HG02623 (cell line): ENCODE measurements around the gene WDR53.
"Not testable (repeated sequence)": the region's sequence is repeated elsewhere in the genome, so short reads cannot be mapped to it uniquely, and the experiment has no call there.

Source experiments
- ATAC-seq: cut with Tn5 transposase; IDR thresholded peaks from one replicate; pipeline ENCODE4 v1.9.1; 2021; ENCODE audit warnings: moderate library complexity; ENCODE audit not compliant: unreplicated experiment

The WDR53 gene

DNA sequence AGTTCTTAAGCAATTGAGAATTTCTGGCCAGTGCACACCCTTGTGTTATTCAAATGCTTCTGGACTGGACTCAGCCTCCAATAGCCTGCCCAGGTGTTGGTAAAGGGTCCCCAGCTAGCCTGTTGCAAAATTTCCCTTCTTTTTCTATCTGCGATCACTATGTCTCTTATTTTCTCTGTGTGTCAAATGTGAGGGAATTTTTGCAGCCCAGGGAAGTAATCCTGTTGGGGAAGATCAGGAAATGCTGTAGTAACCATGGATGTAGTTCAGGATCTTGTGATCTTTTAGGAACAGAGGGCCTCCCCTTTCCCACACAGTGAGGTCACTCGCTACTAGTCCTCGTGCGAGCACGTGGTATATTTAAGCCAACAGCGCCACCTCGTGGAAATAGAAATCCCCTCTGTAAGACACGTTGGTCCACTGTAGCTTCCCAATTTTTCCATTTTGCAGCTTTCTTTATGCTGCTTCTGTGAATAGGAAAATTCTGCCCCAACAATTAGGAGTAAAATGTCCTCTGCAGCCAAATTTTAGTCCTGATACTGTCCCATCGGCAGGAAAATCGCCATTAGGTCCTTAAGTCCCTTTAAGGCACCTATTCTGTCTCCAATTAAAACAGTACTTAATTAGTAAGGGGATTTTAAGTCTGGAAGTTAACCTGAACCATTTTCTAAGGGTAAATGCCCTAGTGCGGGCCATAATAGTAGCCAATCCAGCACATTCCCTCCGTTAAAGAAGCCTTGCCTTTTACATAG, 49.2 kb downstream of the WDR53 start:
- no peak for ATAC-seq

- no peak for ATAC-seq
These were observed 50.4 kb downstream of the WDR53 start for GRCh38 chr3:196517919-196518318.

- ATAC-seq = no peak
These were observed 51.1 kb downstream of the WDR53 start for GRCh38 chr3:196517162-196517800.

- no peak for ATAC-seq
These were observed 53.3 kb downstream of the WDR53 start, which contains the start of gene SMCO1 for GRCh38 chr3:196514913-196515621. SMCO1 (minus strand) TSS chr3:196515346; CDS start chr3:196515209, 137 bp downstream.

GRCh38 chr3:196514350-196514716, 54.0 kb downstream of the WDR53 start:
- no peak for ATAC-seq

GRCh38 chr3:196513697-196514349, 54.5 kb downstream of the WDR53 start:
- no peak for ATAC-seq

- ATAC-seq = not testable (repeated sequence)
These were observed 56.5 kb downstream of the WDR53 start for GRCh38 chr3:196511646-196512425.

DNA sequence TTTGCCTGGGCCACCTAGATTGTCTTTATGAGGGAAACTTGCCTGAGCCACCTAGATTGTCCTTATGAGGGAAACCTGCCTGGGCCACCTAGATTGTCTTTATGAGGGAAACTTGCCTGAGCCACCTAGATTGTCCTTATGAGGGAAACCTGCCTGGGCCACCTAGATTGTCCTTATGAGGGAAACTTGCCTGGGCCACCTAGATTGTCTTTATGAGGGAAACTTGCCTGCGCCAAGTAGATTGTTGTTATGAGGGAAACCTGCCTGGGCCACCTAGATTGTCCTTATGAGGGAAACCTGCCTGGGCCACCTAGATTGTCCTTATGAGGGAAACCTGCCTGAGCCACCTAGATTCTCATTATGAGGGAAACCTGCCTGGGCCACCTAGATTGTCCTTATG, 57.2 kb downstream of the WDR53 start:
- ATAC-seq = not testable (repeated sequence)

DNA sequence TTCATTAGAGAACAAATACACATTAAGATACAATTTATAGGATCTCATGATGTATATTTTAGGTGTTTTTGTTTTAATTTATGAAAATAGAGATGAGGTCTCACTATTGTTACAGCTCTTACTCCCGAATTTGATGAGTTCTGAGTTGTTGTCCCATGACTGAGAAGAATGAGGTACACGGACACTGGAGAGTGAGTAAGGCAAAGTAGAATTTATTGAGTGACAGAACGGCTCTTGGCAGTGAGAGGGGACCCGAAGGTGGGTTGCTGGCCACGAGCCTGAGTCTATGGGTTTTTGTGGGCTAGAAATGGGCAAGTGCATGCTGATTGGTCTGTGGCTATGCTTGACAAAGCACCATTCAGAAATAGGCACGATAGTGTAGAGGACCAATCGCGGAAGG, 61.7 kb downstream of the WDR53 start:
- no peak for ATAC-seq

GRCh38 chr3:196504556-196504955, 63.8 kb downstream of the WDR53 start:
- ATAC-seq = no peak
